Stimulated activated CD4-positive, alpha-beta T cell treated with anti-CD3 and anti-CD28 coated beads, Interleukin-4, amount 100 ng/mL, for 48 hours (primary cell): ENCODE data around the gene SLC25A39.

Source experiments
- DNase-seq, 2 donors: peaks; one replicate each; pipeline ENCODE4 v3.0.0-alpha.2; 2020; ENCODE audit warnings: low read depth in 2 of 2

Gene SLC25A39

GRCh38 chr17:44314524-44314868 lies 10.1 kb downstream of the SLC25A39 start:
- DNase-seq = no peak

GRCh38 chr17:44314031-44314430 lies 10.6 kb downstream of the SLC25A39 start:
- no peak for DNase-seq

- no peak for DNase-seq
Measured at GRCh38 chr17:44312396-44313104, 12.1 kb downstream of the SLC25A39 start.

GRCh38 chr17:44311562-44312181 lies 13.0 kb downstream of the SLC25A39 start:
- DNase-seq = no peak

- no peak for DNase-seq
Measured at GRCh38 chr17:44310609-44311376, 13.8 kb downstream of the SLC25A39 start.

GRCh38 chr17:44310188-44310587 lies 14.4 kb downstream of the SLC25A39 start:
- DNase-seq = no peak

GRCh38 chr17:44309472-44309871 lies 15.2 kb downstream of the SLC25A39 start:
- no peak for DNase-seq

GRCh38 chr17:44308865-44309264 lies 15.8 kb downstream of the SLC25A39 start:
- DNase-seq = no peak

- peak; percentile 78 to 82 for DNase-seq
Measured at GRCh38 chr17:44308320-44308818, 16.3 kb downstream of the SLC25A39 start, which contains the start of gene RUNDC3A. Gene RUNDC3A (plus strand): TSS chr17:44308601. CDS start chr17:44308833, 232 bp downstream.

- no peak for DNase-seq
Measured at GRCh38 chr17:44307387-44308186, 17.0 kb downstream of the SLC25A39 start.

GRCh38 chr17:44304651-44305050 lies 20.0 kb downstream of the SLC25A39 start:
- no peak for DNase-seq

- DNase-seq = no peak
Measured at GRCh38 chr17:44297975-44298374, 26.6 kb downstream of the SLC25A39 start.

- DNase-seq = no peak
Measured at GRCh38 chr17:44293509-44294226, 31.0 kb downstream of the SLC25A39 start.

GRCh38 chr17:44287651-44288050 lies 37.0 kb downstream of the SLC25A39 start:
- no peak for DNase-seq

- no peak for DNase-seq
Measured at GRCh38 chr17:44284024-44284400, 40.6 kb downstream of the SLC25A39 start.

GRCh38 chr17:44283344-44284023 lies 41.1 kb downstream of the SLC25A39 start:
- DNase-seq = no peak

GRCh38 chr17:44282264-44282663 lies 42.4 kb downstream of the SLC25A39 start:
- no peak for DNase-seq

- DNase-seq = no peak
Measured at GRCh38 chr17:44281570-44281969, 43.1 kb downstream of the SLC25A39 start.

GRCh38 chr17:44280392-44280937 lies 44.2 kb downstream of the SLC25A39 start:
- DNase-seq = no peak
